ENCODE results near the gene SPRYD3.
A peak's percentile ranks its signal among the peaks of the same experiment; 100 is the strongest.

Gene SPRYD3

GRCh38 chr12:53077030-53077429 is 2.2 kb downstream of the SPRYD3 start:
- no peak for DNase-seq

DNA sequence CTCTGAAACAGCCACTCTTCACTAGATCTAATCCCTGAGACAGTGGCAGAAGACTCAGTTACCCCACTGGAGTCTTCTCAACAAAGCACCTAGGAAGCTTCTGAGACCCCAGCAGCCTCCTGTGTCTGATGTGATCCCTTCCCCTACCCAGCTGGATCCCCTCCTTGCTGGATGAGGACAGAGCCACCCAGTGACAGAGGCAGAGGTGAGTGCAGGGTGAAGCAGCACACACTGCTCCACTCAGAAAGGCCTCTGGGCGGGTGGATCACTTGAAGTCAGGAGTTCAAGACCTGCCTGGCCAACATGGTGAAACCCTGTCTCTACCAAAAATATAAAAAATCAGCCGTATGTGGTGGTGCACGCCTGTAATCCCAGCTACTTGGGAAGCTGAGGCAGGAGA is 2.7 kb downstream of the SPRYD3 start:
- no peak for DNase-seq

- no peak for DNase-seq
These were observed 4.2 kb downstream of the SPRYD3 start for GRCh38 chr12:53074999-53075370.

DNA sequence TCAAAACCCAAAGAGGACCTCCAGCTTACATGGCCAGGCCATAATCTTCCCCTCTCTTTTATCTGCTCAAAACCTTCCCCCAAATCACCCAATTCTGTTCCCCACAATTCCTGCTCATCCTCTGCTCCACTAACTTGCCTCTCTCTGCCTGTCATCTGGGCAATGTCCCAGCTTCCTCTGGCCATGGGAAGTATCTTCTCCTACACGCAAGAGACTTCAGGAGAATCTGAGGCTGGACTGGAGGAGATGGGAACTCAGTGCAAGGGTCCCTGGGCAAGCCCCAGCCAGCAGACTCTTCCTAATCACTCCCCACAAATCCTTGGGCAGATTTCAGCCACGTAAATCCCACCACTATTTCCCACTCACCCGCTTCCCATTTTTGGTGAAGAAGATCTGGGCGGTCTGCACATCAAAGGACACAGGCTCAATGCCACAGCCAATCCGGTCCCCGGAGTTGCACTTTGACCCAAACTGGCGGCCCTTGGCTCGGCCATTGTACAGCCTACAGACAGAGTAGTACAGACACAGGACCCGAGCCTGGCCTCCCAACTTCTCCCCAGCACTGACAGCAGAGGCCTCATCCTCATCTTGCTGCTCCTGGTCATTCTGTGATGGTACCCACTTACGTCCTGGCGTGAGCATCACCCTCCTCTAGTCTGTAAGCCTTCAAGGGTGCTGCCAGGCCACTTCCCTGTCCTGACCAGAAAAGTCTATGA is 4.7 kb downstream of the SPRYD3 start:
- no peak for DNase-seq

DNA sequence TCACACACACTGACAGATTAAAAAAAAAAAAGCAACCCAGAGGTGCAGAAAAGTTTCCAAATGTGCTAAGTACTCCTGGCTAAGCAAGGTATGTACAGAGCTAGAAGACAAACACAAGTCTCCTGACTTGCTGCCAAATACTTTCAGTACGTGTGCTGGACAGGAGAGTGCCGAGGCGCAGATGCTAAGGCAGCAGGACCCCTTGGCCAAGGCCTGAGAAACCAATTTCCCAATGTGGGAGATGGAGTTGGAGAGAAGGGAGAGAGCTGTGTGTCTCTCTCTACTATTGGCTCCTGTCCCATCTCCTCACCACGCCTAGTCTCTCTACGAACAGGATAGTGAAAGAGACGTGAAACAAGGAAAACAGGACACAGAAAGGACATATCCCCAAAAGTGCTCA is 5.3 kb downstream of the SPRYD3 start:
- DNase-seq = no peak

GRCh38 chr12:53071591-53072551 is 7.3 kb downstream of the SPRYD3 start:
- DNase-seq = peak; percentile 62

DNA sequence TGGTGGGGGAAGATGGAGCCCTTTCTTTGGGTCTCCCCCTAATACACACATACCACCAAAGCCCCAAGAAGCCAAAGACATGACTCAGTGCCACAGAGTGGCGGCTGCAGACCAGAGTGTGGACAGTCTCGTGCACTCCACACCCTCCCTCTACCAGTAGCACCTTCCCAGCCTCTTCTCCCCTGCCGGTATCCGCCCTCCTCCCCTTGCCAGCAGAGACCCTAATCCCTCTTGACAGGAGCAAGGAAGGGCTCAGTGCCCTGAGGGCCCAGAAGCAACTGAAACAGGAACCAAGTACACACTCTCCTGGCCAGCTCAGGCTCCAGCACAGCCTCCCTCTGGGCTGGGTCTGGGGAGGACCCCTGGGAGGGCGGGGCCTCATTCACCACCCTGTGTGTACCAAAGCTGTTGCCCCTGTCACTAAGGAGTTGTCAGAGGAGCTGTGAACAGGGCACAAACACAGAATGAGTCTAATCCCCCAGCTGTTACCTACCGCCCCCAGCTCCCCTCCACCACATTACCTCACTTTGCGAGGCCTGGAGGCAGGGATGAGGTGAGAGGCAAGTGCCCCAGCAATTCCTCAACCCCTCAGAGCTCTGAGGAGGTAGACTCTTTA is 8.2 kb downstream of the SPRYD3 start:
- DNase-seq = peak; percentile 56

- no peak for DNase-seq
These were observed 9.4 kb downstream of the SPRYD3 start for GRCh38 chr12:53069621-53070410.

DNA sequence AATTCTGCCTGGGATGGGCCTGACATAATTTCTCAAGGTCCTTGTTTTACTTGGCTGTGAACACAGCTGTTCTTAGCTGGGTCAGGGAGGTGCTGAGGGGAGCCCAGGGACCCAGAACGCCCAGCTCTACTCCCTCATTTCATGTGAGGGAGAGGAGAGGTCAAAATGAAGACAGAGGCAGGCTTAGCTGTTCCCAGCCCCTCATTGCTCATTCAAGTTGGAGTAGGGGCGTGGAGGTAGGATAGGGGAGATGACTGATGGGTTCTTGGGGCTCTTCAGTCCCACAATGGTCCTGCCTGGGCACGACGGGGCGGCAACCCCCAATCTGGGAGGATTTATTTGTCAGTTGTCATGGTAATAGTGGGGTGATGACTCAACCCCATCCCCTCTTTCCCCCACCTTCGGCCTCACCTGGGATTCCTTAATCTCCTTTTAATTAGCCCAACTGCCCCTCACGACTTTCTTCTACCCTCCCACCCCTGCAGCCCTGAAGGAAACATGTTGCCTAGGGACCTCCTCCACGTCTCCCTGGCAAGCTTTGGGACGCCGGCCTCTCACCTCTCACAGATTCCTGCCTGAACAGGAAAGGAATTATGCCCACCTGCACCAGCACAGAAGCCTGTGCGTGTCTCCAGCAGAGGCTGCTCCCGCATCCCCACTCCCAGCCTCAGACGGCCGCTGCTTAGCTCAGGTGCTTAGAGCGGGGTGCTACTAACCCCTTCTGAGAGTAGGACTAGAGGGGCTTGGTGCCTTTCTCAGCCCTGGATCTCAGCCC is 10.2 kb downstream of the SPRYD3 start:
- no peak for DNase-seq

GRCh38 chr12:53067993-53068770 is 11.0 kb downstream of the SPRYD3 start:
- no peak for DNase-seq

DNA sequence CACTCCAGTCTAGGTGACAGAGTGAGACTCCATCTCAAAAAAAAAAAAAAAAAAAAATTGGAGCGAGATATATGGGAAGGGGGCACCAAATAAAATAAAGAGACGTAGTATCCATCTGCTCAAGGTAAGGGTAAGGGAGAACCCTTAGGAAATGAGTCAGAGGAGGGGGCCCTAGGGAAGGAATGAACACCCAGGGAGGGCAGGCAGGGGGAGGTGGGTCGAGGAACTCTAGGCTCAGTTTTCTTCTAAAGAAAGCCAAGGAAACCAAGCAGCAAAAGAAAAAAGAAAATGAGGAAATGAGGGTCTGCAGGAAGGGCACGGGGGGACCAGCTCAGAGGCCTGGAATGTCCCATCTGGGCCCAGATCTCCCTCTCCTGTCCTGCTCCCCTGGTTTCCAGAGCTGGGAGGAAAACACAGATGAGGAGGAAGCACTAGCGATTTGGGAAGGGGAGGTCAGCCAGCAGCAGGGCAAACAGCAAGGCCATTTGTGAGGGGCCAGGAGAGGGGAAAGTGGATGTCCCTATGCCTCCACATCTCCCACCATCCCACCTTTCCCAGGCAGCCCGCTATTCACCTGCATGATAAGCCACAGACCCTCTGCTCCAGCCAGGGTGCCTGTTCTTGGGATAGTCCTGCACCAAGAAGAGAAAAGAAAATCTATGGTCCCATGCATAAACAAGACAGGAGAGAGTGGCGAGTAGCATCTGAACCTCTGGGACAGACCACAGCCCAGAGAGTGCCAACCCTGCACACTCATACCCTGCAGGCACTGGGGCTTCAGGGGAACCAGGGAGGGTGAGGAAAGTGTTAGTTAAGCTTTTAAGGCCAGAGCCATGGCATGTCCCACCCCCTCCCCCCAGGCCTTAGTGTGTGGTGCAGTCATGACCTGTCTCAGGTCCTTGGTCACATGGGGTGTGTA is 11.9 kb downstream of the SPRYD3 start:
- no peak for DNase-seq

DNA sequence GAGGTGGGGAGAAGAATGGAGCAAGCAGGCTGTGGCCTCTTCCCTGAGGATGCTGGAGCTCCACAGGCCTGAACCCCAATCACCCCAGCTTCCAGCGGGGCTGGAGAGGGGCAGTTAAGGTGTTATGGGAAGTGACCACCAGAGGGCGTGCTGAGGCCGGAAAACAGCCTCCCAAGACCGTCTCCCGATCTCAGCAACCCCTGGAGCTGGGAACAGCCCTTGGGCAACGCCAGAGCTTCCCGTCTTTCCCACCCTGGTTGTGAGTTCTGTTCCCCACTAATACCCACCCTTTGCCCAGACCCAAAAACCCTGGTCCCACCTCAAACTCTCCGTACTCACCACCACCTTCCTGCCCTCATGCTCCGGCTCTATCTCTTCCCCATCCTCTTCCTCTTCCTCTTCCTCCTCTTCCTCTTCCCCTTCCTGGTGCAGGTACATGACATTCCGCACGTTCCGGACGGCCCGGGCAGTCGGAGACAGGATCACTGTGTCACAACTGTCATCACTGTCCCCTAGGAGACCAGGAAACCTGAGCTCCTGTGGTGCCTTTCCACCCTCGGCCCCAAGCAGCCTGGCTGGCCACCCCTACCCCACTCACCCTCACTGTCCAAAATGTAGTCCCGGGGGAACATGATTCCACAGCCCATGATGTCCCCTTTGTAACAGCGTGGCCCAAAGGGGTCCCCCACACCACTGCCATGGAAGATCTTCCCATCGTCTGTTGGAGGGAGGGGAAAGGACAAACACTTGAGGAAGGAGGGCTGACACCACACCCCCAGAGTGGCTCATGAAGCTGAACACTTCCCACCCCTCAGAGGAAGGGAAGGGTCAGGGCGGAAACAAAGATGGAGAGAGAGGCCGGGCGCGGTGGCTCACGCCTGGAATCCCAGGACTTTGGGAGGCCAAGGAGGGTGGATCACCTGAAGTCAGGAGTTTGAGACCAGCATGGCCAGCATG is 12.9 kb downstream of the SPRYD3 start:
- peak; percentile 81 for DNase-seq

DNA sequence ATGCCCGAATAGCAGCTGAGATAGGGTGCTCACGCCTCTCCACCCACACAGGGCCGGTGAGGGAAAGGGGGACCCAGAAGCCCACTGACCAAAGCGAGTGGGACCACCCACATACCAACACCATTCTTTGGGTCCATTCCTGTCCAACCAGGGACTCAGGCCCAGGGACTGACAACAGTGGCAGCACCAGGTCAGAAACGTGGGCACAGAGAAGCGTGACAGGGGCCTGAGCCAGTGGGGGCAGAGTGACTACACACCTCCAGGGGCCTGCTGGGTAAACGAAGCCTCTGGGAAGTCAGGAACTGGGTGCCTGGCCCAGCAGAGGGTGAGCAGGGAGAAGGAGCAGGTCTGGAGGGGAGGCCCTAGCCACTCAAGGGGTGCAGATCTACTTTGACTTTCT is 13.7 kb downstream of the SPRYD3 start:
- no peak for DNase-seq

GRCh38 chr12:53064613-53065436 is 14.4 kb downstream of the SPRYD3 start:
- DNase-seq = no peak

- DNase-seq = no peak
These were observed 15.2 kb downstream of the SPRYD3 start for GRCh38 chr12:53063708-53064612.

GRCh38 chr12:53062977-53063707 is 16.0 kb downstream of the SPRYD3 start:
- no peak for DNase-seq

All from fibroblast of skin of abdomen (primary cell).